HepG2 (cell line): Measurements from ENCODE around the gene KRT34. TPM values are rescaled to one million over a fixed set of nuclear protein-coding genes. Genes with fewer than 3 reads are reported as not detected.

ENCODE experiments used
- ATAC-seq: fragments of 200-7000 bp; cut with Tn5 transposase; 3 replicates; pipeline ENCODE4 v1.9.1; 2020; ENCODE audit warnings: mild to moderate bottlenecking, moderate library complexity
- BruUV-seq: library from RNA; stranded (reverse); fragments of 400-500 nt; replicated peaks from 2 replicates; lab custom pipeline; 2021; lab: Mats Ljungman, UMichigan
- CTCF ChIA-PET: fragments of 300-600 bp; formaldehyde crosslinking; extraction: SDS; loops from one replicate; lab custom pipeline; 2021; ENCODE audit warnings: low total read pairs, inconsistent platforms, low intra/inter-chr PET ratio; lab: Yijun Ruan, JAX
- POLR2A ChIA-PET: fragments of 350-600 bp; sonication (Branson Sonifier 250); formaldehyde crosslinking; loops from one replicate; lab custom pipeline; 2020; ENCODE audit warnings: antibody characterized with exemption, inconsistent platforms; lab: Yijun Ruan, JAX
- DNase-seq: peaks from one replicate; pipeline ENCODE4 v3.0.0-alpha.2; 2015; ENCODE audit warnings: low spot score
- FAIRE-seq: peaks from 3 replicates; lab custom pipeline; 2011; peaks lifted over from hg19 to GRCh38; lab: Jason Lieb, UNC
- H2AFZ ChIP-seq: one replicate; pipeline ENCODE4 v1.6.1; 2011; ENCODE audit warnings: low read length, inconsistent platforms
- H3K27ac ChIP-seq: fragments of 300-600 bp; 3 replicates; pipeline ENCODE4 v1.8.0; 2011; ENCODE audit warnings: mixed run types, mild to moderate bottlenecking, mixed read lengths, low read length, inconsistent platforms; ENCODE audit not compliant: insufficient read depth; ENCODE audit errors: extremely low read length
- H3K27me3 ChIP-seq, 2 experiments: fragments of 200-600 bp in 1 of 2; 2 replicates in 1 of 2; 3 replicates in 1 of 2; pipeline versions ENCODE4 v1.6.0 to v1.8.0; 2011; ENCODE audit warnings: low read length in 2 of 2, mild to moderate bottlenecking in 2 of 2, moderate library complexity in 2 of 2, inconsistent platforms in 1 of 2; ENCODE audit not compliant: insufficient read depth in 2 of 2, control insufficient read depth in 1 of 2
- H3K36me3 ChIP-seq, 2 experiments: fragments of 200-600 bp in 1 of 2; replicated peaks in 1 of 2; 2 replicates in 1 of 2; 3 replicates in 1 of 2; pipeline versions ENCODE4 v1.5.1 to v1.8.0; 2011; ENCODE audit warnings: low read length in 2 of 2, inconsistent platforms in 1 of 2; ENCODE audit not compliant: insufficient read depth in 2 of 2, control insufficient read depth in 1 of 2
- H3K4me1 ChIP-seq: 2 replicates; pipeline ENCODE4 v1.5.1; 2012; ENCODE audit warnings: low read length, inconsistent platforms; ENCODE audit not compliant: insufficient read depth
- H3K4me2 ChIP-seq: 2 replicates; pipeline ENCODE4 v1.6.0; 2011; ENCODE audit warnings: low read depth, low read length, inconsistent platforms
- H3K4me3 ChIP-seq, 3 experiments: fragments of 200-600 bp in 1 of 3; sonication (generic), shearing (Covaris generic) in 1 of 3; replicated peaks in 1 of 3; 2 replicates each; pipeline ENCODE4 v1.5.1; 2011 to 2016; ENCODE audit warnings: low read length in 3 of 3, inconsistent platforms in 2 of 3, low read depth in 2 of 3, mild to moderate bottlenecking in 2 of 3, control low read depth in 1 of 3, mixed read lengths in 1 of 3; ENCODE audit not compliant: insufficient read depth in 1 of 3
- H3K79me2 ChIP-seq: one replicate; pipeline ENCODE4 v1.6.1; 2011; ENCODE audit warnings: low read length, inconsistent platforms; ENCODE audit not compliant: insufficient read depth
- H3K9ac ChIP-seq: 2 replicates; pipeline ENCODE4 v1.6.0; 2011; ENCODE audit warnings: mild to moderate bottlenecking, low read depth, low read length, inconsistent platforms; ENCODE audit not compliant: insufficient read depth
- H3K9me3 ChIP-seq: 2 replicates; pipeline ENCODE4 v1.5.1; 2012; ENCODE audit warnings: mild to moderate bottlenecking, low read length
- H4K20me1 ChIP-seq: 2 replicates; pipeline ENCODE4 v1.6.0; 2011; ENCODE audit warnings: inconsistent platforms, mild to moderate bottlenecking, low read length, moderate library complexity; ENCODE audit not compliant: insufficient read depth
- ETV6 ChIP-seq: sonication (generic); formaldehyde crosslinking; conservative IDR thresholded peaks from 2 replicates; pipeline ENCODE4 v1.4.0; 2020; ENCODE audit warnings: missing genetic modification reagents
- HDAC1 ChIP-seq: sonication (generic); formaldehyde crosslinking; IDR thresholded peaks from 2 replicates; pipeline ENCODE4 v1.5.1; 2020; ENCODE audit warnings: mild to moderate bottlenecking, missing genetic modification reagents
- HMGA1 ChIP-seq: sonication (generic); formaldehyde crosslinking; conservative IDR thresholded peaks from 2 replicates; pipeline ENCODE4 v1.4.0; 2020; ENCODE audit warnings: missing genetic modification reagents
- TGIF2 ChIP-seq: IDR thresholded peaks from 2 replicates; pipeline ENCODE4 v1.6.1; 2016; ENCODE audit warnings: control low read depth, missing compliant biosample characterization
- WGBS: methylation state at CpG from one replicate; pipeline ENCODE4 v1.1.6; 2017; ENCODE audit warnings: low lambda C conversion rate; 5-methylcytosine and 5-hydroxymethylcytosine counted together
- in situ Hi-C: cut with HindIII; loops from 2 replicates; pipeline ENCODE4 v1.10.0; 2017; ENCODE audit warnings: low pct_unique_long_range_greater_than_20kb; ENCODE audit not compliant: extremely low pct_ligation_motif_present
- intact Hi-C: fragments of 100-400 bp; cut with micrococcal nuclease; formaldehyde crosslinking; loops from one replicate; pipeline ENCODE4 v1.10.0; 2022; ENCODE audit not compliant: unreplicated experiment
- polyA plus RNA-seq, 8 experiments: library from polyadenylated mRNA; depleted of rRNA in 3 of 8; stranded (reverse) in 7 of 8; unstranded in 1 of 8; fragments of >200 nt; fragmentation: Illumina TruSeq in 4 of 8; extraction: Trizol in 4 of 8; gene quantifications; 2 replicates each; pipeline versions ENCODE4 v1.2.1 to v1.2.3, GENCODE V29; 2011 to 2016; ENCODE audit warnings: low read depth in 4 of 8, missing spikeins in 1 of 8, mixed read lengths in 1 of 8; ENCODE audit not compliant: insufficient read depth in 1 of 8
- total RNA-seq, 5 experiments: library from RNA; depleted of rRNA; stranded (reverse); fragments of >200 nt; fragmentation: Illumina TruSeq; extraction: Trizol; gene quantifications; 2 replicates each; pipeline ENCODE4 v1.2.3, GENCODE V29; 2016; ENCODE audit warnings: low read depth in 1 of 5
- TF ChIP-seq, protein P1 (sequence below): sonication (generic); formaldehyde crosslinking; IDR thresholded peaks from 2 replicates; pipeline ENCODE4 v1.4.0; 2020; ENCODE audit warnings: missing genetic modification reagents, borderline replicate concordance
- TF ChIP-seq, protein P2 (sequence below): IDR thresholded peaks from 2 replicates; pipeline ENCODE4 v1.6.1; 2016

Gene KRT34
- total and polyA plus RNA-seq, 2 of the 13 experiments (the other 11 are each of a cell fraction or from before 2014, with no cell fraction given), result not detected

DNA sequence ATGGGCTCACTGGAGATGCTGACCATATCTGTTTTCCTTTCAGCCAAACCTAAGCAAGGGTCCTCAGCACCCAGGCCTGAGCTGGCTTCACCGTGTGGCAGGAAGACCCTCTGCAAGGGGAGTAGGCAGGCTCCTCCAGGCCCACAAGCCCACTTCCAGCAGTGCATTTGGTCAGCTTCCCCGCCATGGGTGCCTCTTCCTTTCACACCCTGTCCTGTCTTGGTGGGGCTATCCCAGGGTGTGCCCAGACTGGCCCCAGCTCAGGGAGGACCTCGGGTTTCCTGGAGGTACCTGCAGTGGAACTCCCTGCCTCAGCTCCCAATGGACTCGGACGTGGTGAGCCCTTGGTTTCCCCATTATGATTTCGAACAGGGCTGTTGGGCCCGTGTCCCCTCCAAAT, 53.9 kb downstream of the KRT34 start:
- no peaks in the 10 kb centered on the region for H3K36me3 ChIP-seq
- no peak overlapping the region for H3K9ac ChIP-seq
- in situ Hi-C loops, result no loop called here
- no peaks in the 10 kb centered on the region for H4K20me1 ChIP-seq
- H3K27ac ChIP-seq, result no peak overlapping the region
- WGBS, result 36% methylated on average over 7 of the region's 7 CpGs
- FAIRE-seq, result no peak
- no peaks in the 10 kb centered on the region for H3K79me2 ChIP-seq
- no peak for ATAC-seq
- TF ChIP-seq HDAC1 (CRISPR knock-in tag) (no peak), TGIF2 (CRISPR knock-in tag) (no peak), ETV6 (no peak), HMGA1 (CRISPR knock-in tag) (no peak)
- TF ChIP-seq, protein P1, sequence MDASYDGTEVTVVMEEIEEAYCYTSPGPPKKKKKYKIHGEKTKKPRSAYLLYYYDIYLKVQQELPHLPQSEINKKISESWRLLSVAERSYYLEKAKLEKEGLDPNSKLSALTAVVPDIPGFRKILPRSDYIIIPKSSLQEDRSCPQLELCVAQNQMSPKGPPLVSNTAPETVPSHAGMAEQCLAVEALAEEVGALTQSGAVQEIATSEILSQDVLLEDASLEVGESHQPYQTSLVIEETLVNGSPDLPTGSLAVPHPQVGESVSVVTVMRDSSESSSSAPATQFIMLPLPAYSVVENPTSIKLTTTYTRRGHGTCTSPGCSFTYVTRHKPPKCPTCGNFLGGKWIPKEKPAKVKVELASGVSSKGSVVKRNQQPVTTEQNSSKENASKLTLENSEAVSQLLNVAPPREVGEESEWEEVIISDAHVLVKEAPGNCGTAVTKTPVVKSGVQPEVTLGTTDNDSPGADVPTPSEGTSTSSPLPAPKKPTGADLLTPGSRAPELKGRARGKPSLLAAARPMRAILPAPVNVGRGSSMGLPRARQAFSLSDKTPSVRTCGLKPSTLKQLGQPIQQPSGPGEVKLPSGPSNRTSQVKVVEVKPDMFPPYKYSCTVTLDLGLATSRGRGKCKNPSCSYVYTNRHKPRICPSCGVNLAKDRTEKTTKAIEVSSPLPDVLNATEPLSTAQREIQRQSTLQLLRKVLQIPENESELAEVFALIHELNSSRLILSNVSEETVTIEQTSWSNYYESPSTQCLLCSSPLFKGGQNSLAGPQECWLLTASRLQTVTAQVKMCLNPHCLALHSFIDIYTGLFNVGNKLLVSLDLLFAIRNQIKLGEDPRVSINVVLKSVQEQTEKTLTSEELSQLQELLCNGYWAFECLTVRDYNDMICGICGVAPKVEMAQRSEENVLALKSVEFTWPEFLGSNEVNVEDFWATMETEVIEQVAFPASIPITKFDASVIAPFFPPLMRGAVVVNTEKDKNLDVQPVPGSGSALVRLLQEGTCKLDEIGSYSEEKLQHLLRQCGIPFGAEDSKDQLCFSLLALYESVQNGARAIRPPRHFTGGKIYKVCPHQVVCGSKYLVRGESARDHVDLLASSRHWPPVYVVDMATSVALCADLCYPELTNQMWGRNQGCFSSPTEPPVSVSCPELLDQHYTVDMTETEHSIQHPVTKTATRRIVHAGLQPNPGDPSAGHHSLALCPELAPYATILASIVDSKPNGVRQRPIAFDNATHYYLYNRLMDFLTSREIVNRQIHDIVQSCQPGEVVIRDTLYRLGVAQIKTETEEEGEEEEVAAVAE, result no peak
- TF ChIP-seq, protein P2, sequence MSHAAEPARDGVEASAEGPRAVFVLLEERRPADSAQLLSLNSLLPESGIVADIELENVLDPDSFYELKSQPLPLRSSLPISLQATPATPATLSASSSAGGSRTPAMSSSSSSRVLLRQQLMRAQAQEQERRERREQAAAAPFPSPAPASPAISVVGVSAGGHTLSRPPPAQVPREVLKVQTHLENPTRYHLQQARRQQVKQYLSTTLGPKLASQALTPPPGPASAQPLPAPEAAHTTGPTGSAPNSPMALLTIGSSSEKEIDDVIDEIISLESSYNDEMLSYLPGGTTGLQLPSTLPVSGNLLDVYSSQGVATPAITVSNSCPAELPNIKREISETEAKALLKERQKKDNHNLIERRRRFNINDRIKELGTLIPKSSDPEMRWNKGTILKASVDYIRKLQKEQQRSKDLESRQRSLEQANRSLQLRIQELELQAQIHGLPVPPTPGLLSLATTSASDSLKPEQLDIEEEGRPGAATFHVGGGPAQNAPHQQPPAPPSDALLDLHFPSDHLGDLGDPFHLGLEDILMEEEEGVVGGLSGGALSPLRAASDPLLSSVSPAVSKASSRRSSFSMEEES (CRISPR knock-in tag), result no peak
- TF ChIP-seq, all 625 proteins: peak for 0
- no peak for DNase-seq
- Histone ChIP-seq H3K9me3 (no peaks in the 10 kb centered on the region), H3K4me2 (no peak overlapping the region), H3K27me3 (peaks cover 0 to 11% of the 10 kb centered on the region in 2 experiments; a peak in 2 of 5 replicates), H3K4me1 (no peaks in the 10 kb centered on the region), H3K4me3 (no peak overlapping the region), H2AFZ (no peak overlapping the region)
- ChIA-PET CTCF (interaction anchor here (3.1 kb wide), 1 partner anchor 419 kb away, joined by 32 read pairs; no protein-coding TSS in a partner anchor), POLR2A (no interaction called here)
- intact Hi-C loops, result no loop called here
- BruUV-seq, result no TSS peak

Other genes with a start within 250 kb of the KRT34 start
Only the 30 nearest of the 32 such genes appear.
- gene KRTAP4-5, start 232.5 kb downstream of the KRT34 start, total RNA-seq (2016; rRNA removed; fragmentation: Illumina TruSeq; extraction: Trizol), result not detected in 2 replicates
- gene KRTAP4-5, start 232.5 kb downstream of the KRT34 start, polyA plus RNA-seq (2011; rRNA removed), result not detected in 2 replicates
- not detected in 2 replicates for gene KRTAP4-4, start 221.6 kb downstream of the KRT34 start, total RNA-seq (2016; rRNA removed; fragmentation: Illumina TruSeq; extraction: Trizol)
- not detected in 2 replicates for gene KRTAP4-4, start 221.6 kb downstream of the KRT34 start, polyA plus RNA-seq (2011; rRNA removed)
- gene KRTAP4-3, start 214.1 kb downstream of the KRT34 start, total RNA-seq (2016; rRNA removed; fragmentation: Illumina TruSeq; extraction: Trizol), result not detected in 2 replicates
- gene KRTAP4-3, start 214.1 kb downstream of the KRT34 start, polyA plus RNA-seq (2011; rRNA removed), result not detected in 2 replicates
- not detected in 2 replicates for gene KRTAP4-2, start 204.1 kb downstream of the KRT34 start, total RNA-seq (2016; rRNA removed; fragmentation: Illumina TruSeq; extraction: Trizol)
- gene KRTAP4-2, start 204.1 kb downstream of the KRT34 start, polyA plus RNA-seq (2011; rRNA removed), result not detected in 2 replicates
- gene KRTAP4-1, start 197.4 kb downstream of the KRT34 start, total RNA-seq (2016; rRNA removed; fragmentation: Illumina TruSeq; extraction: Trizol), result not detected in 2 replicates
- gene KRTAP4-1, start 197.4 kb downstream of the KRT34 start, polyA plus RNA-seq (2011; rRNA removed), result not detected in 2 replicates
- gene KRTAP9-1, start 192.4 kb downstream of the KRT34 start, total RNA-seq (2016; rRNA removed; fragmentation: Illumina TruSeq; extraction: Trizol), result not detected in 2 replicates
- gene KRTAP9-1, start 192.4 kb downstream of the KRT34 start, polyA plus RNA-seq (2011; rRNA removed), result not detected in 2 replicates
- gene KRTAP9-2, start 155.7 kb downstream of the KRT34 start, total RNA-seq (2016; rRNA removed; fragmentation: Illumina TruSeq; extraction: Trizol), result not detected in 2 replicates
- gene KRTAP9-2, start 155.7 kb downstream of the KRT34 start, polyA plus RNA-seq (2011; rRNA removed), result not detected in 2 replicates
- not detected in 2 replicates for gene KRTAP9-3, start 149.9 kb downstream of the KRT34 start, total RNA-seq (2016; rRNA removed; fragmentation: Illumina TruSeq; extraction: Trizol)
- gene KRTAP9-3, start 149.9 kb downstream of the KRT34 start, polyA plus RNA-seq (2011; rRNA removed), result not detected in 2 replicates
- gene KRTAP9-8, start 144.3 kb downstream of the KRT34 start, total RNA-seq (2016; rRNA removed; fragmentation: Illumina TruSeq; extraction: Trizol), result not detected in 2 replicates
- not detected in 2 replicates for gene KRTAP9-8, start 144.3 kb downstream of the KRT34 start, polyA plus RNA-seq (2011; rRNA removed)
- not detected in 2 replicates for gene KRTAP9-4, start 132.6 kb downstream of the KRT34 start, total RNA-seq (2016; rRNA removed; fragmentation: Illumina TruSeq; extraction: Trizol)
- gene KRTAP9-4, start 132.6 kb downstream of the KRT34 start, polyA plus RNA-seq (2011; rRNA removed), result not detected in 2 replicates
- not detected in 2 replicates for gene KRTAP9-9, start 126.9 kb downstream of the KRT34 start, total RNA-seq (2016; rRNA removed; fragmentation: Illumina TruSeq; extraction: Trizol)
- not detected in 2 replicates for gene KRTAP9-9, start 126.9 kb downstream of the KRT34 start, polyA plus RNA-seq (2011; rRNA removed)
- not detected in 2 replicates for gene KRTAP9-6, start 116.9 kb downstream of the KRT34 start, total RNA-seq (2016; rRNA removed; fragmentation: Illumina TruSeq; extraction: Trizol)
- not detected in 2 replicates for gene KRTAP9-6, start 116.9 kb downstream of the KRT34 start, polyA plus RNA-seq (2011; rRNA removed)
- not detected in 2 replicates for gene KRTAP9-7, start 106.6 kb downstream of the KRT34 start, total RNA-seq (2016; rRNA removed; fragmentation: Illumina TruSeq; extraction: Trizol)
- gene KRTAP9-7, start 106.6 kb downstream of the KRT34 start, polyA plus RNA-seq (2011; rRNA removed), result not detected in 2 replicates
- gene KRTAP29-1, start 79.5 kb downstream of the KRT34 start, total RNA-seq (2016; rRNA removed; fragmentation: Illumina TruSeq; extraction: Trizol), result not detected in 2 replicates
- not detected in 2 replicates for gene KRTAP29-1, start 79.5 kb downstream of the KRT34 start, polyA plus RNA-seq (2011; rRNA removed)
- gene KRTAP16-1, start 73.0 kb downstream of the KRT34 start, total RNA-seq (2016; rRNA removed; fragmentation: Illumina TruSeq; extraction: Trizol), result not detected in 2 replicates
- gene KRTAP16-1, start 73.0 kb downstream of the KRT34 start, polyA plus RNA-seq (2011; rRNA removed), result not detected in 2 replicates
- gene KRTAP17-1, start 66.6 kb downstream of the KRT34 start, total RNA-seq (2016; rRNA removed; fragmentation: Illumina TruSeq; extraction: Trizol), result not detected in 2 replicates
- not detected in 2 replicates for gene KRTAP17-1, start 66.6 kb downstream of the KRT34 start, polyA plus RNA-seq (2011; rRNA removed)
- not detected in 2 replicates for gene KRT33A, start 31.5 kb downstream of the KRT34 start, total RNA-seq (2016; rRNA removed; fragmentation: Illumina TruSeq; extraction: Trizol)
- not detected in 2 replicates for gene KRT33A, start 31.5 kb downstream of the KRT34 start, polyA plus RNA-seq (2011; rRNA removed)
- not detected in 2 replicates for gene KRT33B, start 12.5 kb downstream of the KRT34 start, total RNA-seq (2016; rRNA removed; fragmentation: Illumina TruSeq; extraction: Trizol)
- not detected in 2 replicates for gene KRT33B, start 12.5 kb downstream of the KRT34 start, polyA plus RNA-seq (2011; rRNA removed)
- not detected in 2 replicates for gene KRT31, start 15.3 kb upstream of the KRT34 start, total RNA-seq (2016; rRNA removed; fragmentation: Illumina TruSeq; extraction: Trizol)
- gene KRT31, start 15.3 kb upstream of the KRT34 start, polyA plus RNA-seq (2011; rRNA removed), result 0.05 TPM in 2 replicates
- not detected in 2 replicates for gene KRT37, start 42.3 kb upstream of the KRT34 start, total RNA-seq (2016; rRNA removed; fragmentation: Illumina TruSeq; extraction: Trizol)
- gene KRT37, start 42.3 kb upstream of the KRT34 start, polyA plus RNA-seq (2011; rRNA removed), result 0.69 and 0.76 TPM in 2 replicates
- not detected in 2 replicates for gene KRT38, start 58.7 kb upstream of the KRT34 start, total RNA-seq (2016; rRNA removed; fragmentation: Illumina TruSeq; extraction: Trizol)
- gene KRT38, start 58.7 kb upstream of the KRT34 start, polyA plus RNA-seq (2011; rRNA removed), result not detected in 2 replicates
- not detected in 2 replicates for gene KRT32, start 85.1 kb upstream of the KRT34 start, total RNA-seq (2016; rRNA removed; fragmentation: Illumina TruSeq; extraction: Trizol)
- not detected in 2 replicates for gene KRT32, start 85.1 kb upstream of the KRT34 start, polyA plus RNA-seq (2011; rRNA removed)
- not detected in 2 replicates for gene KRT35, start 98.8 kb upstream of the KRT34 start, total RNA-seq (2016; rRNA removed; fragmentation: Illumina TruSeq; extraction: Trizol)
- gene KRT35, start 98.8 kb upstream of the KRT34 start, polyA plus RNA-seq (2011; rRNA removed), result not detected in 2 replicates
- gene KRT36, start 107.6 kb upstream of the KRT34 start, total RNA-seq (2016; rRNA removed; fragmentation: Illumina TruSeq; extraction: Trizol), result not detected in 2 replicates
- not detected in 2 replicates for gene KRT36, start 107.6 kb upstream of the KRT34 start, polyA plus RNA-seq (2011; rRNA removed)
- not detected in 2 replicates for gene KRT13, start 123.3 kb upstream of the KRT34 start, total RNA-seq (2016; rRNA removed; fragmentation: Illumina TruSeq; extraction: Trizol)
- 0.30 TPM in 1 of 2 replicates, not detected in the other for gene KRT13, start 123.3 kb upstream of the KRT34 start, polyA plus RNA-seq (2011; rRNA removed)
- gene KRT15, start 136.6 kb upstream of the KRT34 start, total RNA-seq (2016; rRNA removed; fragmentation: Illumina TruSeq; extraction: Trizol), result 0.46 and 0.94 TPM in 2 replicates
- gene KRT15, start 136.6 kb upstream of the KRT34 start, polyA plus RNA-seq (2011; rRNA removed), result 0.63 and 1.2 TPM in 2 replicates
- gene KRT19, start 146.0 kb upstream of the KRT34 start, total RNA-seq (2016; rRNA removed; fragmentation: Illumina TruSeq; extraction: Trizol), result 114 and 131 TPM in 2 replicates
- gene KRT19, start 146.0 kb upstream of the KRT34 start, polyA plus RNA-seq (2011; rRNA removed), result 142 and 154 TPM in 2 replicates
- not detected in 2 replicates for gene KRT9, start 189.8 kb upstream of the KRT34 start, total RNA-seq (2016; rRNA removed; fragmentation: Illumina TruSeq; extraction: Trizol)
- not detected in 2 replicates for gene KRT9, start 189.8 kb upstream of the KRT34 start, polyA plus RNA-seq (2011; rRNA removed)
- not detected in 2 replicates for gene KRT14, start 204.6 kb upstream of the KRT34 start, total RNA-seq (2016; rRNA removed; fragmentation: Illumina TruSeq; extraction: Trizol)
- gene KRT14, start 204.6 kb upstream of the KRT34 start, polyA plus RNA-seq (2011; rRNA removed), result 0.09 and 0.37 TPM in 2 replicates
- gene KRT16, start 230.5 kb upstream of the KRT34 start, total RNA-seq (2016; rRNA removed; fragmentation: Illumina TruSeq; extraction: Trizol), result not detected in 2 replicates
- 0.07 TPM in 1 of 2 replicates, not detected in the other for gene KRT16, start 230.5 kb upstream of the KRT34 start, polyA plus RNA-seq (2011; rRNA removed)